Suprapubic skin (tissue), 4 donors: Measurements from ENCODE around the gene KCNG2. TPM values are rescaled to one million over a fixed set of nuclear protein-coding genes. Genes with fewer than 3 reads are reported as not detected.

Experiments used
- DNase-seq, 2 donors: peaks; one replicate each; pipeline ENCODE4 v3.0.0-alpha.2; 2019; ENCODE audit warnings: low spot score in 2 of 2
- H3K27ac ChIP-seq: fragments of 200-600 bp; sonication (generic); one replicate; pipeline ENCODE4 v1.5.1; 2019
- H3K27me3 ChIP-seq: fragments of 200-600 bp; sonication (generic); one replicate; pipeline ENCODE4 v1.5.1; 2019
- H3K36me3 ChIP-seq: fragments of 200-600 bp; sonication (generic); one replicate; pipeline ENCODE4 v1.5.1; 2019
- H3K4me1 ChIP-seq: fragments of 200-600 bp; sonication (generic); one replicate; pipeline ENCODE4 v1.5.1; 2019
- H3K4me3 ChIP-seq: fragments of 200-600 bp; sonication (generic); one replicate; pipeline ENCODE4 v1.5.1; 2019; ENCODE audit warnings: mild to moderate bottlenecking
- H3K9me3 ChIP-seq: fragments of 200-600 bp; sonication (generic); one replicate; pipeline ENCODE4 v1.5.1; 2019
- CTCF ChIP-seq, 2 donors: fragments of 200-600 bp in 1 of 2; fragments of 450-650 bp in 1 of 2; sonication (generic) in 1 of 2; IDR thresholded peaks; one replicate each; pipeline ENCODE4 v1.5.1; 2016 to 2019; ENCODE audit warnings: antibody characterized with exemption in 2 of 2, mild to moderate bottlenecking in 1 of 2, moderate library complexity in 1 of 2
- EP300 ChIP-seq: sonication (generic); formaldehyde crosslinking; IDR thresholded peaks from one replicate; pipeline ENCODE4 v1.6.1; 2017; ENCODE audit warnings: antibody characterized with exemption
- POLR2A ChIP-seq, 2 donors: fragments of 450-650 bp; IDR thresholded peaks; one replicate each; pipeline ENCODE4 v1.6.1; 2017; ENCODE audit warnings: antibody characterized with exemption in 2 of 2, mild to moderate bottlenecking in 2 of 2, moderate library complexity in 2 of 2
- POLR2AphosphoS5 ChIP-seq, 3 donors: sonication (generic); formaldehyde crosslinking; IDR thresholded peaks; one replicate each; pipeline ENCODE4 v1.6.1; 2017; ENCODE audit warnings: antibody characterized with exemption in 3 of 3
- WGBS: methylation state at CpG from one replicate; pipeline ENCODE4 v1.1.5; 2018; 5-methylcytosine and 5-hydroxymethylcytosine counted together
- total RNA-seq, 4 donors: library from RNA; depleted of rRNA; stranded (reverse); fragments of >200 nt; gene quantifications; one replicate each; pipeline ENCODE4 v1.1.0, GENCODE V29; 2016

The KCNG2 gene
- total RNA-seq, 4 donors from 2014 or later: not detected

- H3K9me3 ChIP-seq: no peaks in the 10 kb centered on the region
- no peak for TF ChIP-seq POLR2AphosphoS5 (IDR thresholded peaks at IDR 0.05)
- no peak for TF ChIP-seq EP300
- no peak for TF ChIP-seq POLR2A (IDR thresholded peaks at IDR 0.05)
- no peak for TF ChIP-seq CTCF (IDR thresholded peaks at IDR 0.05)
- H3K4me3 ChIP-seq: no peak overlapping the region
- no peaks in the 10 kb centered on the region for H3K4me1 ChIP-seq
- H3K27me3 ChIP-seq: peaks cover 36% of the 10 kb centered on the region
- DNase-seq: peak; percentile 43 to 53
- H3K27ac ChIP-seq: no peak overlapping the region
- no peaks in the 10 kb centered on the region for H3K36me3 ChIP-seq
- WGBS: 93% methylated on average over 28 of the region's 32 CpGs
Observed at GRCh38 chr18:79869591-79870300, 72.0 kb downstream of the KCNG2 start.

- TF ChIP-seq POLR2A (IDR thresholded peaks at IDR 0.05) (no peak), EP300 (no peak)
- Histone ChIP-seq H3K4me3 (no peak overlapping the region), H3K36me3 (no peaks in the 10 kb centered on the region), H3K4me1 (no peaks in the 10 kb centered on the region), H3K27me3 (peaks cover 40% of the 10 kb centered on the region), H3K9me3 (no peaks in the 10 kb centered on the region), H3K27ac (no peak overlapping the region)
- WGBS: 68% methylated on average over 18 of the region's 19 CpGs
- peak in 1 of 2 donors; percentile 47 for DNase-seq
Observed at GRCh38 chr18:79870301-79871025, 72.7 kb downstream of the KCNG2 start.

- TF ChIP-seq POLR2A (IDR thresholded peaks at IDR 0.05): no peak
- TF ChIP-seq POLR2AphosphoS5 (IDR thresholded peaks at IDR 0.05): no peak
- no peak for TF ChIP-seq EP300
- no peak for TF ChIP-seq CTCF (IDR thresholded peaks at IDR 0.05)
- peaks cover 46% of the 10 kb centered on the region for H3K27me3 ChIP-seq
- WGBS: 83% methylated on average over 7 of the region's 17 CpGs
- no peak overlapping the region for H3K4me3 ChIP-seq
- DNase-seq: peak; percentile 44 to 75
- H3K9me3 ChIP-seq: no peaks in the 10 kb centered on the region
- no peaks in the 10 kb centered on the region for H3K36me3 ChIP-seq
- peaks cover 4% of the 10 kb centered on the region for H3K4me1 ChIP-seq
- H3K27ac ChIP-seq: no peak overlapping the region
Observed at GRCh38 chr18:79871026-79871390, 73.3 kb downstream of the KCNG2 start.

GRCh38 chr18:79871481-79872091, 73.8 kb downstream of the KCNG2 start:
- 81% methylated on average over 19 of the region's 33 CpGs for WGBS
- TF ChIP-seq CTCF (IDR thresholded peaks at IDR 0.05): no peak
- TF ChIP-seq POLR2AphosphoS5 (IDR thresholded peaks at IDR 0.05): no peak
- TF ChIP-seq EP300: no peak
- no peak for TF ChIP-seq POLR2A (IDR thresholded peaks at IDR 0.05)
- Histone ChIP-seq H3K27ac (no peak overlapping the region), H3K4me1 (peaks cover 9% of the 10 kb centered on the region), H3K27me3 (peaks cover 51% of the 10 kb centered on the region), H3K4me3 (no peak overlapping the region), H3K9me3 (no peaks in the 10 kb centered on the region), H3K36me3 (no peaks in the 10 kb centered on the region)
- peak; percentile 50 to 72 for DNase-seq

GRCh38 chr18:79872527-79873444, 75.0 kb downstream of the KCNG2 start:
- Histone ChIP-seq H3K36me3 (no peaks in the 10 kb centered on the region), H3K4me3 (no peak overlapping the region), H3K27ac (no peak overlapping the region), H3K9me3 (no peaks in the 10 kb centered on the region), H3K4me1 (peaks cover 9% of the 10 kb centered on the region), H3K27me3 (peaks cover 51% of the 10 kb centered on the region)
- WGBS: 53% methylated on average over 33 of the region's 36 CpGs
- no peak for TF ChIP-seq CTCF (IDR thresholded peaks at IDR 0.05)
- TF ChIP-seq POLR2A (IDR thresholded peaks at IDR 0.05): no peak
- no peak for TF ChIP-seq EP300
- no peak for TF ChIP-seq POLR2AphosphoS5 (IDR thresholded peaks at IDR 0.05)
- peak; percentile 40 to 56 for DNase-seq
